C4-2B (cell line): ENCODE measurements around the gene ANKRD9.

Experiments
- CTCF ChIP-seq: fragments of 450-650 bp; conservative IDR thresholded peaks from 2 replicates; pipeline ENCODE4 v1.5.1; 2017; ENCODE audit warnings: mild to moderate bottlenecking
- ZFX ChIP-seq: fragments of 450-650 bp; IDR thresholded peaks from 2 replicates; pipeline ENCODE4 v1.6.1; 2017

- no peak for TF ChIP-seq CTCF
- no peak for TF ChIP-seq ZFX
Measured at GRCh38 chr14:102474934-102475333, 34.6 kb downstream of the ANKRD9 start.
